IMR-90 (cell line): ENCODE results near the gene NUMA1. TPM values are rescaled to one million over a fixed set of nuclear protein-coding genes. Genes with fewer than 3 reads are reported as not detected.
A peak's percentile ranks its signal among the peaks of the same experiment; 100 is the strongest.

Experiments used
- BHLHE40 ChIP-seq: fragments of 150-350 bp; IDR thresholded peaks from 2 replicates; pipeline ENCODE4 v1.6.1; 2016; ENCODE audit warnings: mild to moderate bottlenecking, low read depth, low read length
- FOS ChIP-seq: fragments of 150-350 bp; IDR thresholded peaks from 2 replicates; pipeline ENCODE4 v1.6.1; 2016; ENCODE audit warnings: low read depth, low read length
- POLR2A ChIP-seq: IDR thresholded peaks from 2 replicates; pipeline ENCODE4 v1.6.1; 2012; ENCODE audit warnings: mild to moderate bottlenecking, low read depth, low read length
- SMC3 ChIP-seq: fragments of 150-350 bp; IDR thresholded peaks from 2 replicates; pipeline ENCODE4 v1.6.1; 2016; ENCODE audit warnings: low read depth, mild to moderate bottlenecking, antibody characterized with exemption, low read length, moderate library complexity
- polyA plus RNA-seq, 3 experiments: library from polyadenylated mRNA; depleted of rRNA; stranded (reverse); fragments of >200 nt; gene quantifications; 2 replicates each; pipeline ENCODE4 v1.2.3, GENCODE V29; 2012; ENCODE audit warnings: low replicate concordance in 1 of 3
- total RNA-seq: library from RNA; depleted of rRNA; stranded (reverse); fragments of >200 nt; gene quantifications from 2 replicates; pipeline ENCODE4 v1.2.3, GENCODE V29; 2012

Gene NUMA1
- total and polyA plus RNA-seq, 2 of the 4 experiments (the other 2 are of a cell fraction): 61.7 to 97.0 TPM

- TF ChIP-seq SMC3: no peak
- peak; percentile 83 for TF ChIP-seq POLR2A
- no peak for TF ChIP-seq BHLHE40
- TF ChIP-seq FOS: peak; percentile 28; the same call in 1 of the 2 replicates
Observed at GRCh38 chr11:72112143-72112977, 32.0 kb upstream of the NUMA1 start, which contains the start of gene ANAPC15 (continued).
